Right cardiac atrium (tissue), 5 donors: ENCODE measurements around the gene SDR42E2. TPM values are rescaled to one million over a fixed set of nuclear protein-coding genes. Genes with fewer than 3 reads are reported as not detected.

Source experiments
- ATAC-seq, 2 donors: fragments of 200-7000 bp; cut with Tn5 transposase; one replicate each; pipeline versions ENCODE4 v1.8.0 to v1.9.1; 2020; ENCODE audit warnings: moderate library complexity in 2 of 2, mild to moderate bottlenecking in 1 of 2
- DNase-seq, 3 donors: peaks; one replicate each; pipeline ENCODE4 v3.0.0-alpha.2; 2020
- H3K27ac ChIP-seq: one replicate; pipeline ENCODE4 v1.5.1; 2013; ENCODE audit warnings: mild to moderate bottlenecking, low read length, control low read depth, moderate library complexity
- H3K27me3 ChIP-seq: one replicate; pipeline ENCODE4 v1.6.1; 2013; ENCODE audit not compliant: control insufficient read depth, insufficient read depth
- H3K4me1 ChIP-seq: one replicate; pipeline ENCODE4 v1.6.1; 2013; ENCODE audit warnings: low read length; ENCODE audit not compliant: control insufficient read depth, insufficient read depth
- H3K4me3 ChIP-seq: one replicate; pipeline ENCODE4 v1.5.1; 2013; ENCODE audit warnings: low read length, control low read depth
- H3K9me3 ChIP-seq: one replicate; pipeline ENCODE4 v1.6.1; 2013; ENCODE audit warnings: low read length; ENCODE audit not compliant: control insufficient read depth
- WGBS: extraction: QIAGEN DNeasy Blood & Tissue Kit; methylation state at CpG from one replicate; pipeline ENCODE4 v1.1.7; 2013; 5-methylcytosine and 5-hydroxymethylcytosine counted together
- intact Hi-C, 4 donors: fragments of 100-400 bp; cut with DNase I; formaldehyde crosslinking; loops; one replicate each; pipeline versions ENCODE4 v1.11.0 to v1.14.0; 2022 to 2023
- polyA plus RNA-seq: library from polyadenylated mRNA; stranded (reverse); fragments of 200-250 nt; gene quantifications from one replicate; pipeline ENCODE4 v1.2.3, GENCODE V29; 2013
- total RNA-seq, 4 donors: library from RNA; stranded (reverse); fragmentation: NEBNext Ultra II Directional; extraction: Animal tissue kit (Norgen Biotek cat#: 25700); gene quantifications; one replicate each; pipeline ENCODE4 v1.2.1, GENCODE V29; 2021
- donor health status: healthy with polysubstance abuse.
- donor health status: DM: no; HTN: yes; CAD: no.
- donor health status: DM: no; HTN: no; CAD: no.
- donor health status: DM: no; HTN: yes; CAD: no; lungs with severe emphysema.
- donor health status: DM: yes; HTN: yes; CAD: no.

Gene SDR42E2
- total and polyA plus RNA-seq, 5 donors: 0.09 TPM; not detected in 4

DNA sequence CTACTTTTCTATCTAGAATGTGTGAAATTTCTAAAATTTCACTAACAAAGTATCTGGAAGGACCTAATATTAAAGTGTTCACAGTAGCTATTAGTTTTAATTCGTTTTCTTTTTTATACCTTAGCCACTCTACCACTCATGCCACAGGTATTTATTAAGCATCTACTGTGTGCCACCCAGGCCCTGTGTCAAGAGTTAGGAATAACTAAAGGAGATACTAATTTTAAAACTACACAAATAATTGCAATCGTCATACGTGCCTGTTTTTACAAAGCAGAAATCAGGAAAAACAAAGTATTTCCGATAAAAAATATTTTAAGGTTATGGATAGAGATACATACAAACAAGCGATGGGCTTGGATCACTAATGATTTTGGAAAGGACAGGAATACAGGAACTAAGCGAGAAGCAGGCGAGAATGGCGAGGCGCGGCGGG, 43.3 kb downstream of the SDR42E2 start:
- intact Hi-C loops: loop anchor here in 1 of 4 donors (5.0 kb wide), 1 partner anchor 92 kb away; the partner anchor contains the start of gene POLR3E
- H3K27ac ChIP-seq: peak overlapping the region; percentile 6
- no peaks in the 10 kb centered on the region for H3K27me3 ChIP-seq
- 7% methylated on average over 11 of the region's 11 CpGs for WGBS
- H3K4me3 ChIP-seq: peak overlapping the region; percentile 33
- DNase-seq (no peak), ATAC-seq (no peak)
- no peaks in the 10 kb centered on the region for H3K9me3 ChIP-seq
- H3K4me1 ChIP-seq: peaks cover 8% of the 10 kb centered on the region

DNA sequence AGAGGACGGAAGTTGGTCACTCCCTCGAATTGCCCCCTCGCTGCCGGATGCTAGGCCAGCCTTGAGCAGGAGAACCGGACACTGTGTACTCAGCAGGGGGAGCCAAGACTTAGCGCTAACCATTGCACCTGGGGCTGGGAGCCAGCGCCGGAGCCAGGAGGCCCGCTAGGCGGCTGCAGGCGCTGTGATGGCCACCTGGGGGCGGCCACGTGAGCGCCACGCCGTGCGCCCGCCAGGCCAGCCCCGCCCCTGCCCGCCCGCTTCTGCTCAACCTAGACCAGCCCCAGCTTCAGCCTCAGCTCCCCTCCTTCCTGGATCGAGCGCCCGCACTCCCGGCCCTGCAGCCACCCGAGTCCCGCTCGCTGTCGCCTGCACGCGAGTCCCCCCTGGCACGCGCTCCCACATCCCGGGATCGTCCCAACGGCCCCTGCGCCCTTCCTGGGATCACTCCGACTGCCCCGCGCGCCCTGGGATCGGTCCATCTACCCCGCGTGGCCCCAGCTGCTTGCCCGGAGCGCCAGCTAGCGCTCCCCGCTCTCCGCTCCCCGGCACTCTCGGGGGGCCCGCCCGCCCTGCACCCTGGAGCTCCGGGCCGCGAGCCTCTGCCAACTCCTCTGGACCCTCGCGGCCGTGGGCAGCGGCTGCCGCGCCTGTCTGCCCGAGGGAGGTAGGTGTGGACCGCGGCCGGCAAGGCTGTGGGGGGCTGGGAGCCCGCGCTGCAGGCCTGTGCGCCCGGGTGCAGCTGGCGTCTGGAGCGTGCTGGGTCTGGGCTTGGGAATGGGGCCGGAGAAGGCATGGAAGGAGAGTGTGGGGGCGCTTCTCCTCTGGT, 43.9 kb downstream of the SDR42E2 start, which contains the start of gene EEF2K:
Gene EEF2K, plus strand, starts transcription at position 266 of the 829 bp plus-strand sequence. CDS start 19,452 bp downstream, outside the sequence.
- peak; percentile 93 to 98 (median 97) for DNase-seq
- H3K27ac ChIP-seq: peak within 1 kb of the TSS; percentile 61
- no peaks in the 10 kb centered on the region for H3K27me3 ChIP-seq
- peaks cover 8% of the 10 kb centered on the region for H3K4me1 ChIP-seq
- intact Hi-C loops: loop anchor here in 1 of 4 donors (5.0 kb wide), 1 partner anchor 91 kb away; the partner anchor contains the start of gene POLR3E
- under 1% methylated on average over 73 of the region's 74 CpGs for WGBS
- peak; percentile 95 for ATAC-seq
- no peaks in the 10 kb centered on the region for H3K9me3 ChIP-seq
- H3K4me3 ChIP-seq: peak within 1 kb of the TSS; percentile 55

DNA sequence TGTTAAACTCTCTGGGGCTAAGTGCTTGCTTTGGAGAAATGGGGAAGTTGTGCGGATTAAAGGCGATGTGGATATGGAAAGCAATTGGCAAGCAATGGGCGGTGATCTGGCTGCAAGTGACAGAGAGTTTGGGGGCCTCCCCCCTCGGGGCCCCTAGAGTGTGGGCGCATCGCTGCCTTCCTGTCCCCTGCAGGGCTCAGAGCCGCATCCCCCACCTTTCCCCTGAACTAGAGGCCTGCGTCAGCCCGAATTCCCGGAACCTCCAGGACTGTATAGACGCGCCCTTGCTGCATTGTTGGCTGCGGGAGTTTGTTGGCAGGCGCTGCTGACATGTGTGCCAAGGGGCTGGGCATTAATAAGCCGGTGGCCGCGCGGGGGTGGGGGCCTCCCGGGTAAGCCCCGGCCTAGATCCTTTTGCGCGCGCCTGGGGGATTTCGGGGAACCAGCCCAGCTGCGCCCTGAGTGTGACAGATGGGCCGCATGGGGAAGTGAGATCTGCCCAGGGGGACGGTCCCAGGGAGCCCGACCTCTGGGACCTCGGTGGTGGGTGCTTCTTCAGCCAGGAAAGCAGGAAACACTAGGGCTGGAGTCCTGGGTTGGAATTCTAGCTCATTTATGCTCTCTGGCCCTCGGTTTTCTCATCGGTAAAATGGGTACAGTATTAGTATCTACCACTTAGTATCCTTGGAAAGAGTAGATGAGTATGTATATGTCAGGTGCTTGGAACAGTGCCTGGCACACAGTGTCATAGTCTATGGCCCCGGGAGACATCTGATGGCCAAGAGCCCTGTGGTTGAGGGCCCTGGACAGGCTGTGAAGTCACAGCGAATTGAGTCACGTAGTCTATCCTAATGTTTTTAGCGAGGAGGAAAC, 44.8 kb downstream of the SDR42E2 start:
- DNase-seq (peak; percentile 91 to 96 (median 94)), ATAC-seq (peak; percentile 78 to 83)
- no peaks in the 10 kb centered on the region for H3K9me3 ChIP-seq
- H3K4me3 ChIP-seq: peak overlapping the region; percentile 55
- no peaks in the 10 kb centered on the region for H3K27me3 ChIP-seq
- intact Hi-C loops: loop anchor here in 1 of 4 donors (5.0 kb wide), 1 partner anchor 90 kb away; the partner anchor contains the start of gene POLR3E
- H3K4me1 ChIP-seq: peaks cover 8% of the 10 kb centered on the region
- peak overlapping the region; percentile 61 for H3K27ac ChIP-seq
- WGBS: 4% methylated on average over 35 of the region's 35 CpGs

DNA sequence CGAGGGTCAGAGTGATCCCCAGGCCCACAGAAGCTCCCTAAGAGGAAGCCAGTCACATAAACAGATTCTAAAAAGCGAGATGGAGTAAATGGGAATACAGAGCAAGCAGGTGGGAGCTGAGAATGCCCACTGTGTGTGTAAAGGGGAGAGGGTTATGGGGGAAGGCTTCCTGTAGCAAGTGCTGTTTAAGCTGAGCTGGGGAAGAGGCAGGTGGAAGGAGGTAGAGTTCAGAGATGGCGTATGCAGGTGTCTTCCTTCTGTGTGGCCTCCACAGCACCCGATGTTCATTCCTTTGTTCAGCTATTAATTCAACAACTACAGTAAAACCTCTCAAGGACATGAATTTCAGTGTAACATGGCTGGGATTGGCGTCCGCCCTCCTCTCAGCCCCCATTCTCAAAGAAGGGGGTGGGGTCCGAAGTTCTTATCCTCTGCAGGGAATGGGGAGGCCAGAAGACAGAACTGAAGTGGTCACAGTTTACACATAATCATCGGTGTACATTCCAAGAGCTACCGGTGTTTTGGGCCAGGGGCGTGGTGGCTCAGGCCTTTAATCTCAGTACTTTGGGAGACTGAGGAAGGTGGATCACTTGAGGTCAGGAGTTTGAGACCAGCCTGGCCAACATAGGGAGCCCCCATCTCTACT, 45.5 kb downstream of the SDR42E2 start:
- Histone ChIP-seq H3K9me3 (no peaks in the 10 kb centered on the region), H3K27me3 (no peaks in the 10 kb centered on the region), H3K27ac (peak overlapping the region; percentile 61), H3K4me1 (peaks cover 8% of the 10 kb centered on the region), H3K4me3 (peak overlapping the region; percentile 55)
- intact Hi-C loops: loop anchor here in 1 of 4 donors (5.0 kb wide), 1 partner anchor 89 kb away; the partner anchor contains the start of gene POLR3E
- WGBS: 60% methylated on average over 10 of the region's 10 CpGs
- ATAC-seq (no peak), DNase-seq (no peak)

DNA sequence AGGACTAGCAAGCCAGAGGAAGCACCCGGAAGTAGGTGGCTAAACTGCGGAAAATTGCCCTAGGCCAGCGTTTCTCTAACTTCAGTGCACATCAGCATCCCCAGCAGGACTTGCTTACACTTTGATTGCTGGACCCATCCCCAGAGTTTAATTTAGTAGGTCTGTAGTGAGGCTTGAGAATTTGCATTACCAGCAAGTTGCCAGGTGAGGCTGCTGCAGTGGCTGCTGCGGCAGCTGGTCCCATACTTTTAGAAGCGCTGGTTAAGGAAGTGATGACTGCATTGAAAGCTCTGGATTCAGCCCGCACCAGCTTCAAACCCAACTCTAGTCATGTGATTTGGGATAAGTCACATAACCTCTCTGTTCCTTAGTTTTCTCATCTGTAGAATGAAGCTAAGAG, 48.0 kb downstream of the SDR42E2 start:
- no peaks in the 10 kb centered on the region for H3K27me3 ChIP-seq
- H3K27ac ChIP-seq: no peak overlapping the region
- ATAC-seq (no peak), DNase-seq (no peak)
- no peaks in the 10 kb centered on the region for H3K9me3 ChIP-seq
- intact Hi-C loops: no loop called here
- no peak overlapping the region for H3K4me3 ChIP-seq
- peaks cover 8% of the 10 kb centered on the region for H3K4me1 ChIP-seq
- 94% methylated on average over 6 of the region's 6 CpGs for WGBS

DNA sequence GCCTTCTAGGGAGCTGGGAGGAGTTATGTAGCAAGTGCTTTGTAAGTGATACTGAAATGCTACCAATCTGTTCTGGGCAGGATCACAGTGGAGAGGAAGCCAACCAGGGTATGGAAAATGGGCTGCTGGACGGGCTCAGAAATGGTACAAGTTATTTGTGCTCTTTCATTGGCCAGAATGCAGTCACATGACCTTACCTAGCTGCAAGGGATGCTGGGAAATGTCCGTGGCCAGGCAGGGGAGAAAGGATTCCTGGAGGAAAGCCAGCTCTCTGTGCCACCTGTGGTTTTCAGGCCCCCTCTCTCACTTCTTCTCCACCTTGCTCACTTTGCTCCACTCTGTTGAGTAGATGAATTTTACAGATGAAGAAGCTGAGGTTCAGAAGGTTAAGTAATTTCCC, 48.5 kb downstream of the SDR42E2 start:
- intact Hi-C loops: no loop called here
- no peak overlapping the region for H3K27ac ChIP-seq
- H3K9me3 ChIP-seq: no peaks in the 10 kb centered on the region
- H3K4me3 ChIP-seq: no peak overlapping the region
- H3K27me3 ChIP-seq: no peaks in the 10 kb centered on the region
- ATAC-seq (no peak), DNase-seq (no peak)
- H3K4me1 ChIP-seq: peaks cover 8% of the 10 kb centered on the region
- 88% methylated on average over 2 of the region's 2 CpGs for WGBS

DNA sequence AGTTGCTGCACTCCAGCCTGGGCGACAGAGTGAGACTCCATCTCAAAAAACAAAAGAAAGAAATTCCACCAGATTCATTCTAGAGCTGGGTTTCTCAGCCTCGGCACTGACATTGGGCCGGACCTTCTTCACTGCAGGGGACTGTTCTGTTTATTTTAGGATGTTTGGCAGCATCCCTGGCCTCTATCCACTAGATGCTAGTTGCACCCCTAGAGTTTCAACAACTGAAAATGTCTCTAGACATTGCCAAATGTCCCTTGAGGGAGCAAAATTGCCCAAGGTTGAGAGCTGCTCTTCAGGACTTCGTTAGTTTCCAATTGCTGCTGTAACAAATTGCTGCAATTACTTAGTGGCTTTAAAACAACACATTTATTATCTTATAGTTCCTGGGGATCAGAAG, 50.9 kb downstream of the SDR42E2 start:
- intact Hi-C loops: no loop called here
- Histone ChIP-seq H3K27me3 (no peaks in the 10 kb centered on the region), H3K9me3 (no peaks in the 10 kb centered on the region), H3K4me1 (peaks cover 9% of the 10 kb centered on the region), H3K4me3 (no peak overlapping the region), H3K27ac (no peak overlapping the region)
- 71% methylated on average over 4 of the region's 4 CpGs for WGBS
- DNase-seq (no peak), ATAC-seq (no peak)

DNA sequence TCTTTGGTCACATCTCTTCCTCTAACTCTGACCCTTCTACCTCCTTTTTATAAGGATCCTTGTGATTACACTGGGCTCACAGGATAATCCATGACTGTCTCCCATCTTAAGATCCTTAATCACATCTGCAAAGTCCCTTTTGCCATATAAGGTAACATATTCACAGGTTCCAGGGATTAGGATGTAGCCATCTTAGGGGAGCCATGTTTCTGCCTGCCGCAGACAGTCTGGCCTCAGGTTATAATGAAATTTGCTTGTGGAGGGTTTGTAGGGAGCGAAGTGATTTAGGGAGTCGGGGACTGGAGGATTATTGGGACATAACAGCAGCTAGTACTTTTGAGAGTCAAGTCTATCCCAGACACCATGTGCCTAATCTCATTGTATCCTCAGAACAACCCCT, 51.5 kb downstream of the SDR42E2 start:
- intact Hi-C loops: no loop called here
- no peak overlapping the region for H3K27ac ChIP-seq

DNA sequence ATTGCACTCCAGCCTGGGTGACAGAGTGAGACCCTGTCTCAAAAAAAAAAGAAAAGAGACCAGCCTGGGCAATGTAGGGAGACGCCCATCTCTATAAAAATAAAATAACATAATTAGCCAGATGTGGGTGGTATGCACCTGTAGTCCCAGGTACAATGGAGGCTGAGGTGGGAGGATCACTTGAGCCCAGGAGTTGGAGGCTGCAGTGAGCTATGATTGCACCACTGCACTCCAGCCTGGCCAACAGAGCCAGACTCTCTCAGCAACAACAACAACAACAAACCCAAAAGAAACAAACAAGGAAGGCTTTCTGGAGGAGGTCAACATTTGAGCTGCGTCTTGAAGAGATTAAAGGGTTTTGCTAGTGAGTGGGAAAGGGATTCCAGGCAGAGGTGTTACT, 52.1 kb downstream of the SDR42E2 start:
- no peak overlapping the region for H3K27ac ChIP-seq
- peaks cover 11% of the 10 kb centered on the region for H3K4me1 ChIP-seq
- intact Hi-C loops: no loop called here
- 96% methylated on average over 2 of the region's 2 CpGs for WGBS
- no peaks in the 10 kb centered on the region for H3K9me3 ChIP-seq
- H3K27me3 ChIP-seq: no peaks in the 10 kb centered on the region
- H3K4me3 ChIP-seq: no peak overlapping the region
- ATAC-seq (no peak), DNase-seq (no peak)

More for the DNA sequence above, 51.5 kb downstream of the SDR42E2 start:
- 99% methylated on average over 3 of the region's 3 CpGs for WGBS
- DNase-seq (no peak), ATAC-seq (no peak)
- H3K4me3 ChIP-seq: no peak overlapping the region
- no peaks in the 10 kb centered on the region for H3K27me3 ChIP-seq
- H3K4me1 ChIP-seq: peaks cover 11% of the 10 kb centered on the region
- H3K9me3 ChIP-seq: no peaks in the 10 kb centered on the region

DNA sequence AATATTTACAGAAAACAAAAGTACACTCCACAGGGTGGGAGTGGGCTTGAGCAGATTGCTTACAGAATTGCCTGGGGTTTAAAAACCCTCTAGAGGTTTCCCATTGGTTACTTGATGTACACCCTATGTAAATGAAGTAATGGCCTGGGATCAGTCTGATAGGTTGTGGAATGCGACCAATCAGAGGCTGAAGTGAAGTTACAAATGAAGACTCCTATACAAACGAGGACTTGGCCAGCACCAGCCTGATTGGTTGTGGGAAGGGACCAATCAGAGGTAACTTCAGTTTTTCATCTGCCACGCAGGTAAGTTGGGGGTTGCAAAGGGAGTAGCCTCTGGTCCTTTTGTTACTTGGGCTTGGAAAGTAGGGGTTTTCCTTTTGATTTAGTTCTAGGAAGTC, 52.6 kb downstream of the SDR42E2 start:
- H3K9me3 ChIP-seq: no peaks in the 10 kb centered on the region
- intact Hi-C loops: no loop called here
- peaks cover 13% of the 10 kb centered on the region for H3K4me1 ChIP-seq
- H3K27ac ChIP-seq: no peak overlapping the region
- no peak for DNase-seq
- no peak for ATAC-seq
- H3K4me3 ChIP-seq: no peak overlapping the region
- H3K27me3 ChIP-seq: no peaks in the 10 kb centered on the region
- WGBS: 82% methylated on average over 3 of the region's 3 CpGs
